GM12873 (cell line): ENCODE measurements around the gene S100PBP.

Experiments used
- TF ChIP-seq, protein P1 (sequence below): IDR thresholded peaks from 2 replicates; pipeline ENCODE4 v1.5.1; 2012; ENCODE audit warnings: low read depth, mild to moderate bottlenecking, moderate library complexity, low read length, control low read depth; ENCODE audit not compliant: insufficient read depth; ENCODE audit errors: missing control alignments

The S100PBP gene

DNA sequence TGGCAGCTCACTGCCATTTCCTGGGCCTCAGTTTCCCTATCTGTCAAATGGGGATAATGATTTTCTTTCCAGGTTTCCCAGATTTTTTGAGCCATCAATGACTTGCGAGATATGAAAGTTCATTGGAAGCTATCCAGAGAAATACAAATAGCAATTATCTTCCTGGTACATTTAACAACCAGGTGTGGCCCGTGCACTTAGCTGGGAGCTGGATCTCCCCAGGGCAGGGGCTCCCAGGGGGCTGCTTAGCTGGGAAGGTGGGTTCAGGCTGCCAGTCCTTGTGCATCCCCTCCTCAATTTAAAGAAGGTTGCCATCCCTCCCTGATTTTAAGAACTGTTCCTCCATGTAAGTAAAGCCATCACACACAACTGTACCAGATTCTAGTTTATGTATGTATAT is 87.3 kb downstream of the S100PBP start:
- TF ChIP-seq, protein P1, sequence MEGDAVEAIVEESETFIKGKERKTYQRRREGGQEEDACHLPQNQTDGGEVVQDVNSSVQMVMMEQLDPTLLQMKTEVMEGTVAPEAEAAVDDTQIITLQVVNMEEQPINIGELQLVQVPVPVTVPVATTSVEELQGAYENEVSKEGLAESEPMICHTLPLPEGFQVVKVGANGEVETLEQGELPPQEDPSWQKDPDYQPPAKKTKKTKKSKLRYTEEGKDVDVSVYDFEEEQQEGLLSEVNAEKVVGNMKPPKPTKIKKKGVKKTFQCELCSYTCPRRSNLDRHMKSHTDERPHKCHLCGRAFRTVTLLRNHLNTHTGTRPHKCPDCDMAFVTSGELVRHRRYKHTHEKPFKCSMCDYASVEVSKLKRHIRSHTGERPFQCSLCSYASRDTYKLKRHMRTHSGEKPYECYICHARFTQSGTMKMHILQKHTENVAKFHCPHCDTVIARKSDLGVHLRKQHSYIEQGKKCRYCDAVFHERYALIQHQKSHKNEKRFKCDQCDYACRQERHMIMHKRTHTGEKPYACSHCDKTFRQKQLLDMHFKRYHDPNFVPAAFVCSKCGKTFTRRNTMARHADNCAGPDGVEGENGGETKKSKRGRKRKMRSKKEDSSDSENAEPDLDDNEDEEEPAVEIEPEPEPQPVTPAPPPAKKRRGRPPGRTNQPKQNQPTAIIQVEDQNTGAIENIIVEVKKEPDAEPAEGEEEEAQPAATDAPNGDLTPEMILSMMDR = no peak

DNA sequence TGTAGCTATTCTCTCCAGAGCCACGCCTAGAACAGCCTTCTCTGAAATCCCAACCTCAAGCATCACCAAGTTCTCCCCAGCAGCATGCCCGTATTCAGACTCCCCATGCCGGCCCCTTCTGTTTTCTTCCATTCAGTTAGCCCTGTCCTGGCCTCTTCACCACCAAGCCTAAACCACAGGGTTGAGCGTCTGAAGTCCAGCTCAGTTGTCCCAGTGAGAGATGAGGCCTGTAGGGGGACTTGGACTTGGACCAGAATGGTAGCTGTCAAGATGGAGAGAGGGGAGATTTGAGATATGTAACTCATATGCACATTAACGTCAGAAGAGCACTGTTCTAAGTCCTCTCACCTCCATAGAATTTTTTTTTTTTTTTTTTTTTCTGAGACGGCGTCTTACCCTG is 89.2 kb downstream of the S100PBP start:
- TF ChIP-seq, protein P1 = no peak

DNA sequence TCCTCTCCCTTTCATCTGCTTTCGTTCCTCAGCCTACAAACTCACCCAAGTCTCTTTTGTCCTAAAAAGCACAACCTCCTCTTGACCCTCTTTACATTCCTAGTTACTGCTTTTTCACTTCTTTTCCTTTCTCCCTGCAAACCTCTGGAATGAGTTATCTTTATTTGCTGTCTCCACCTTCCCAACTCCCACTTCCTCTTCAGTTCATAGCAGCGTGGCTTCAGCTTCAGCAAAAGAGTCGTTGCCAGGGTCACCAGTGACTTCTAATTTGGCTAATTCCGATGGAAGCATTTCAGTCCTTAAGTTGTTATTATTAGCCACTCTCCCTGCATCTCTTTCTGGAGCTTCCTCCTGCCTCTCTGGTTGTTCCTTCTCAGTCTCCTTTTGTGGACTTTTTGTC is 90.0 kb downstream of the S100PBP start:
- TF ChIP-seq, protein P1 = no peak
